ENCODE results near the gene PIR. TPM values are rescaled to one million over a fixed set of nuclear protein-coding genes. Genes with fewer than 3 reads are reported as not detected.

The PIR gene
- total and polyA plus RNA-seq, 2 of the 8 experiments (the other 6 are each of a cell fraction or from before 2014, with no cell fraction given): 6.4 to 10.3 TPM

- no peak overlapping the region for H3K9ac ChIP-seq (replicated peaks in 1 of 4; ENCODE audit: extremely low read depth in 1 of 4, low read depth in 3 of 4, low read length in 3 of 4)
- CTCF ChIA-PET (ENCODE audit: partially characterized antibody): interaction anchor here (0.6 to 7.0 kb wide), 22 partner anchors 8 to 211 kb away, joined by 3 to 106 read pairs (median 3); partner anchors contain the start of genes PIR and VEGFD
- no peak overlapping the region for H2BK20ac ChIP-seq (ENCODE audit: low read length)
- H4K8ac ChIP-seq (ENCODE audit: extremely low read depth, insufficient read depth, low read length): no peak overlapping the region; the same call in 1 of the 2 replicates
- no peak overlapping the region for H3K4ac ChIP-seq (replicated peaks; ENCODE audit: insufficient read length, low read depth, low read length)
- FAIRE-seq: peak; percentile 88
- H4K20me1 ChIP-seq (replicated peaks in 1 of 2; ENCODE audit: control insufficient read depth in 1 of 2, insufficient read depth in 2 of 2, low read length in 2 of 2): no peaks in the 10 kb centered on the region
- no peak overlapping the region for H2AFZ ChIP-seq (ENCODE audit: low read length)
- no peak overlapping the region for H2BK120ac ChIP-seq (replicated peaks; ENCODE audit: low read depth, low read length)
- H2BK5ac ChIP-seq (ENCODE audit: low read depth, low read length): no peak overlapping the region
- POLR2A ChIA-PET (ENCODE audit: partially characterized antibody): no interaction called here
- H3K23ac ChIP-seq (ENCODE audit: insufficient read length): no peak overlapping the region
- H3K4me1 ChIP-seq (replicated peaks in 1 of 4; ENCODE audit: control insufficient read depth in 3 of 4, insufficient read depth in 4 of 4, low read length in 3 of 4): peaks cover 0 to 2% (median 0%) of the 10 kb centered on the region in 4 experiments; a peak in 2 of 7 replicates
- no peaks in the 10 kb centered on the region for H3K79me1 ChIP-seq (ENCODE audit: low read depth, low read length)
- no peak overlapping the region for H3K18ac ChIP-seq (ENCODE audit: extremely low read depth, low read length)
- H3K9me3 ChIP-seq (ENCODE audit: insufficient read depth in 2 of 2, low read depth in 1 of 2, low read length in 1 of 2): no peaks in the 10 kb centered on the region
- H3K56ac ChIP-seq (replicated peaks; ENCODE audit: insufficient read length, low read depth, low read length): no peak overlapping the region
- no peaks in the 10 kb centered on the region for H3K27me3 ChIP-seq (replicated peaks in 1 of 4; ENCODE audit: control insufficient read depth in 3 of 4, extremely low read depth in 1 of 4, insufficient read depth in 3 of 4, low read length in 3 of 4)
- H4K91ac ChIP-seq (replicated peaks; ENCODE audit: insufficient read length, low read length): no peak overlapping the region
- peak in 1 of 2 experiments; percentile 67 for DNase-seq (ENCODE audit: low read depth in 1 of 2, low spot score in 2 of 2)
- H2BK15ac ChIP-seq (ENCODE audit: low read length): no peak overlapping the region
- 80% methylated on average over 7 of the region's 9 CpGs; no CpG with 5 or more reads in 1 of the 2 experiments for WGBS, 2 experiments (ENCODE audit: extremely low coverage in 1 of 2, insufficient coverage in 1 of 2, insufficient read length in 1 of 2, insufficient replicate concordance in 2 of 2, low coverage in 1 of 2, low lambda C conversion rate in 2 of 2, missing lambda C conversion rate in 1 of 2)
- no peak overlapping the region for H3K27ac ChIP-seq (ENCODE audit: low read depth, low read length)
- H4K5ac ChIP-seq (ENCODE audit: insufficient read length, low read depth, low read length): no peak overlapping the region
- H3K23me2 ChIP-seq (ENCODE audit: low read depth, low read length): no peaks in the 10 kb centered on the region
- H3K4me3 ChIP-seq (ENCODE audit: extremely low read depth in 1 of 4, insufficient read depth in 2 of 4, low read depth in 3 of 4, low read length in 4 of 4): no peak overlapping the region
- no peak overlapping the region for H2AK5ac ChIP-seq (ENCODE audit: low read depth, low read length)
- no peaks in the 10 kb centered on the region for H3K79me2 ChIP-seq (ENCODE audit: control insufficient read depth in 1 of 2, insufficient read depth in 2 of 2, low read length in 2 of 2)
- H3K4me2 ChIP-seq (ENCODE audit: insufficient read depth in 1 of 2, low read depth in 2 of 2, low read length in 2 of 2): no peak overlapping the region
- no peaks in the 10 kb centered on the region for H3K36me3 ChIP-seq (ENCODE audit: control insufficient read depth in 2 of 4, insufficient read depth in 4 of 4, low read length in 3 of 4)
- H3K14ac ChIP-seq (ENCODE audit: insufficient read length): no peak overlapping the region
- H2BK12ac ChIP-seq (ENCODE audit: low read depth, low read length): no peak overlapping the region
- TF ChIP-seq CTBP2 (IDR thresholded peaks at IDR 0.05; ENCODE audit: borderline replicate concordance, insufficient read depth, insufficient read length, low read length) (no peak), CTCF (IDR thresholded peaks at IDR 0.05; ENCODE audit: control extremely low read depth in 1 of 3, insufficient read depth in 1 of 3, low read depth in 1 of 3, low read length in 3 of 3) (peak; percentile 45 to 57 (median 53)), RAD21 (IDR thresholded peaks at IDR 0.05 in 1 of 2, conservative IDR thresholded peaks at IDR 0.05 in 1 of 2; ENCODE audit: low read depth in 2 of 2, low read length in 2 of 2) (peak; percentile 44 to 53), CEBPB (IDR thresholded peaks at IDR 0.05; ENCODE audit: low read depth, low read length) (no peak), RXRA (IDR thresholded peaks at IDR 0.05; ENCODE audit: insufficient read depth, low read depth, low read length) (no peak), SUZ12 (IDR thresholded peaks at IDR 0.05; ENCODE audit: low read length) (no peak), YY1 (IDR thresholded peaks at IDR 0.05; ENCODE audit: low read depth, low read length) (no peak), E2F6 (IDR thresholded peaks at IDR 0.05) (no peak)
Observed at GRCh38 chrX:15465896-15466651, 27.1 kb downstream of the PIR start.

Data from H1 (cell line).